GM23338 (cell line): Measurements from ENCODE around the gene KAZN.

Experiments used
- CREB1 ChIP-seq: fragments of 250-450 bp; sonication (Bioruptor Pico); IDR thresholded peaks from 2 replicates; pipeline ENCODE4 v1.5.0; 2020; ENCODE audit warnings: low read depth, mild to moderate bottlenecking, moderate library complexity
- ETS1 ChIP-seq: IDR thresholded peaks from 2 replicates; pipeline ENCODE4 v1.6.1; 2016; ENCODE audit warnings: antibody characterized with exemption
- EZH2 ChIP-seq: fragments of 200-600 bp; sonication (generic); IDR thresholded peaks from one replicate; pipeline ENCODE4 v1.8.0; 2017; ENCODE audit warnings: antibody characterized with exemption, mild to moderate bottlenecking, low read depth; ENCODE audit not compliant: unreplicated experiment
- EZH2phosphoT487 ChIP-seq: fragments of 200-600 bp; sonication (generic); IDR thresholded peaks from one replicate; pipeline ENCODE4 v1.8.1; 2018; ENCODE audit warnings: antibody characterized with exemption; ENCODE audit not compliant: unreplicated experiment
- POLR2AphosphoS5 ChIP-seq: IDR thresholded peaks from 2 replicates; pipeline ENCODE4 v1.6.1; 2016; ENCODE audit warnings: antibody characterized with exemption, low read depth
- ZNF114 ChIP-seq: fragments of 250-450 bp; sonication (Bioruptor Pico); IDR thresholded peaks from 2 replicates; pipeline ENCODE4 v1.5.0; 2020; ENCODE audit warnings: mild to moderate bottlenecking, moderate library complexity
- ZNF331 ChIP-seq: fragments of 250-450 bp; sonication (Bioruptor Pico); IDR thresholded peaks from 2 replicates; pipeline ENCODE4 v1.5.0; 2020; ENCODE audit warnings: low read depth, mild to moderate bottlenecking, moderate library complexity
- TF ChIP-seq, protein P1 (sequence below), 2 experiments: fragments of 200-600 bp in 1 of 2; sonication (generic) in 1 of 2; conservative IDR thresholded peaks; 2 replicates each; pipeline versions ENCODE4 v1.5.1 to v1.6.1; 2016 to 2017; ENCODE audit warnings: antibody characterized with exemption in 2 of 2, low read depth in 2 of 2, mild to moderate bottlenecking in 2 of 2, moderate library complexity in 1 of 2

GRCh38 chr1:15128077-15128476, 529.6 kb downstream of the KAZN start:
- TF ChIP-seq, protein P1, sequence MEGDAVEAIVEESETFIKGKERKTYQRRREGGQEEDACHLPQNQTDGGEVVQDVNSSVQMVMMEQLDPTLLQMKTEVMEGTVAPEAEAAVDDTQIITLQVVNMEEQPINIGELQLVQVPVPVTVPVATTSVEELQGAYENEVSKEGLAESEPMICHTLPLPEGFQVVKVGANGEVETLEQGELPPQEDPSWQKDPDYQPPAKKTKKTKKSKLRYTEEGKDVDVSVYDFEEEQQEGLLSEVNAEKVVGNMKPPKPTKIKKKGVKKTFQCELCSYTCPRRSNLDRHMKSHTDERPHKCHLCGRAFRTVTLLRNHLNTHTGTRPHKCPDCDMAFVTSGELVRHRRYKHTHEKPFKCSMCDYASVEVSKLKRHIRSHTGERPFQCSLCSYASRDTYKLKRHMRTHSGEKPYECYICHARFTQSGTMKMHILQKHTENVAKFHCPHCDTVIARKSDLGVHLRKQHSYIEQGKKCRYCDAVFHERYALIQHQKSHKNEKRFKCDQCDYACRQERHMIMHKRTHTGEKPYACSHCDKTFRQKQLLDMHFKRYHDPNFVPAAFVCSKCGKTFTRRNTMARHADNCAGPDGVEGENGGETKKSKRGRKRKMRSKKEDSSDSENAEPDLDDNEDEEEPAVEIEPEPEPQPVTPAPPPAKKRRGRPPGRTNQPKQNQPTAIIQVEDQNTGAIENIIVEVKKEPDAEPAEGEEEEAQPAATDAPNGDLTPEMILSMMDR (conservative IDR thresholded peaks at IDR 0.05; ENCODE audit: low read depth in 2 of 2) = no peak
- TF ChIP-seq ZNF331 (CRISPR knock-in tag) (no peak), ZNF114 (CRISPR knock-in tag) (no peak), EZH2 (no peak), EZH2phosphoT487 (no peak), POLR2AphosphoS5 (no peak), CREB1 (CRISPR knock-in tag) (no peak), ETS1 (no peak)
